ENCODE results near the gene UBE2D2.

UBE2D2 gene

DNA sequence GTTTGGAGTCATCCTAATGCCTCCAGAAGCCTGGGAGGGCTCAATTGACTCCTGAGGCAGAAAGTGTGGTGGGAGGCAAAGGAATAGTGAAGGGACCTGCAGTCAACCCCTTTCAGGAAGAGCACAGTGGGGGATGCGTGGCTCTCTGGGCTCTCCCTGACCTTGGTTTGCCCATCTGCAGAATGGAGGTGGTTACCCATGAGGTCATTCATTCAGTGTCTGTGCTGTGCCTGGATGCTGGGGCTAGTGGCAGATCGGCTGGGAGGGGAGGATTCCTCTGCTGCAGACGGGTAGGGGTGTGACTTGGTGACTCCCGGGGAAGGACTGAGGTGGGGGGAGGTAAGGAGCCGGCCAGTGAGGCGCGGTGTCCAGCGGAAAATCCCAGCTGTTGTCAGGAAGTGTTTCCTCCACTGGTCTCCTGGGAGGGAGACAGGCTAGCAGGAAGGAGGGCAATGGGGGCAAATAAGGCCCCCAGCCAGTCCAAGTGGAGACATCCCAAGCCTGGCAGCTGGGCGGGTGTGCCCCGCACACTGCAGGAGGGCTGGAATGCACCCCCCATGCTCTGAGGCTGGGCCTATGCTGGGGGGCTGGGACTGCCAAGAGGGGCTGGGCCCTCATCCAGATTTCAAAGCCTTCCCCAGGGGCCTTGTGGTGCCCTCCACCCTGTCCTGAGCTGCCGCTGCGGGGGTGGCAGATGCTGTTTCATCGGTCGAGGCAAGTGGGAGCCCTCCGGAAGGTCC, 98.0 kb downstream of the UBE2D2 start:
- Histone ChIP-seq H2AK5ac (ENCODE audit: low read depth, low read length) (peak overlapping the region; percentile 99), H3K14ac (ENCODE audit: low read length) (no peak overlapping the region), H4K8ac (ENCODE audit: low read depth, low read length) (no peak overlapping the region), H3K27me3 (ENCODE audit: control insufficient read depth in 3 of 3, insufficient read depth in 3 of 3, low read depth in 1 of 3, low read length in 3 of 3) (no peaks in the 10 kb centered on the region), H3K18ac (ENCODE audit: low read length) (peak overlapping the region; percentile 78), H2BK5ac (ENCODE audit: low read length) (no peak overlapping the region), H3K4me1 (ENCODE audit: control insufficient read depth in 2 of 2, insufficient read depth in 1 of 2, low read depth in 1 of 2, low read length in 2 of 2) (peaks cover 47 to 50% of the 10 kb centered on the region in 2 donors), H4K91ac (ENCODE audit: low read depth, low read length, poor library complexity) (peak overlapping the region; percentile 47), H2BK120ac (ENCODE audit: low read depth, low read length) (no peak overlapping the region), H3K79me1 (ENCODE audit: low read depth, low read length) (peaks cover 16% of the 10 kb centered on the region), H3K4me2 (ENCODE audit: insufficient read depth, low read length, poor library complexity, severe bottlenecking) (peak overlapping the region; percentile 29), H3K4ac (ENCODE audit: low read length) (no peak overlapping the region), H2AFZ (ENCODE audit: low read length) (no peak overlapping the region), H2BK12ac (ENCODE audit: low read length) (peak overlapping the region; percentile 59), H3K36me3 (replicated peaks in 1 of 2; ENCODE audit: control insufficient read depth in 2 of 2, insufficient read depth in 2 of 2, low read length in 2 of 2) (peaks cover 2 to 25% of the 10 kb centered on the region in 2 donors), H3K9me3 (replicated peaks in 1 of 2; ENCODE audit: control insufficient read depth in 2 of 2, insufficient read depth in 1 of 2, low read depth in 1 of 2, low read length in 2 of 2) (no peaks in the 10 kb centered on the region), H3K9ac (ENCODE audit: low read depth, low read length, poor library complexity) (peak overlapping the region; percentile 79), H3K23ac (ENCODE audit: low read depth, low read length, poor library complexity) (peak overlapping the region; percentile 12), H3K4me3 (ENCODE audit: low read length in 2 of 2) (no peak overlapping the region), H2BK15ac (ENCODE audit: low read length) (peak overlapping the region; percentile 100), H3K27ac (replicated peaks; ENCODE audit: low read length) (peak overlapping the region; percentile 60)
- no peak for DNase-seq (ENCODE audit: low spot score)
- no CpG with 5 or more reads among the region's 15 CpGs for WGBS, 2 donors (ENCODE audit: extremely low coverage in 2 of 2, insufficient read length in 2 of 2, insufficient replicate concordance in 1 of 2)

DNA sequence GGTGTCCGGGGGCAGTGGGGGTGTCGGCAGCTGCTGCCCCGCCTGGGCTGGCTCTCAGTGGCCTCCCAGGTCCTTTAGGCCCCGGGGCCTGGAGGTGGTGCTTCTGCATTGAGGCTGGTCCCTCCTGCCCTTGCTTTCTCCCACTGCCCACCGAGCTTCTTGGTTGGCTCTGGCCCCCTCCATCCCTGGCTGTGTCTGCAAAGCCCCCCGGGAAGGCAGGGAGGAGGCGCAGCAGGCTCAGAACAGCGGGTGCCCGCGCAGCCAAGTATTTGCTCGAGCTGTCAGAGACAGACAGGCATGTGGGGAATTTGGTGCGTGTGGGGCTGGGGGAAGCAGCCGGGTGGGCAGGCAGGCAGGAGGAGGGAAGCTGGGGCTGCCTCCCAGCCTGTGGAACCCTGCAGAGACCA, 98.6 kb downstream of the UBE2D2 start:
- Histone ChIP-seq H2BK120ac (ENCODE audit: low read depth, low read length) (peak overlapping the region; percentile 97), H3K9me3 (replicated peaks in 1 of 2; ENCODE audit: control insufficient read depth in 2 of 2, insufficient read depth in 1 of 2, low read depth in 1 of 2, low read length in 2 of 2) (no peaks in the 10 kb centered on the region), H3K4me2 (ENCODE audit: insufficient read depth, low read length, poor library complexity, severe bottlenecking) (peak overlapping the region; percentile 29), H3K27me3 (ENCODE audit: control insufficient read depth in 3 of 3, insufficient read depth in 3 of 3, low read depth in 1 of 3, low read length in 3 of 3) (no peaks in the 10 kb centered on the region), H3K18ac (ENCODE audit: low read length) (peak overlapping the region; percentile 78), H3K27ac (replicated peaks; ENCODE audit: low read length) (peak overlapping the region; percentile 60), H4K91ac (ENCODE audit: low read depth, low read length, poor library complexity) (peak overlapping the region; percentile 56), H3K14ac (ENCODE audit: low read length) (peak overlapping the region; percentile 44), H3K23ac (ENCODE audit: low read depth, low read length, poor library complexity) (no peak overlapping the region), H2BK5ac (ENCODE audit: low read length) (peak overlapping the region; percentile 79), H3K4me3 (ENCODE audit: low read length in 2 of 2) (no peak overlapping the region), H2BK12ac (ENCODE audit: low read length) (no peak overlapping the region), H3K9ac (ENCODE audit: low read depth, low read length, poor library complexity) (peak overlapping the region; percentile 79), H2AFZ (ENCODE audit: low read length) (no peak overlapping the region), H3K79me1 (ENCODE audit: low read depth, low read length) (peaks cover 12% of the 10 kb centered on the region), H3K36me3 (replicated peaks in 1 of 2; ENCODE audit: control insufficient read depth in 2 of 2, insufficient read depth in 2 of 2, low read length in 2 of 2) (peaks cover 2 to 26% of the 10 kb centered on the region in 2 donors), H4K8ac (ENCODE audit: low read depth, low read length) (no peak overlapping the region), H2BK15ac (ENCODE audit: low read length) (peak overlapping the region; percentile 100), H3K4me1 (ENCODE audit: control insufficient read depth in 2 of 2, insufficient read depth in 1 of 2, low read depth in 1 of 2, low read length in 2 of 2) (peaks cover 41 to 44% of the 10 kb centered on the region in 2 donors), H2AK5ac (ENCODE audit: low read depth, low read length) (peak overlapping the region; percentile 99), H3K4ac (ENCODE audit: low read length) (peak overlapping the region; percentile 53)
- no CpG with 5 or more reads among the region's 13 CpGs for WGBS, 2 donors (ENCODE audit: extremely low coverage in 2 of 2, insufficient read length in 2 of 2, insufficient replicate concordance in 1 of 2)
- no peak for DNase-seq (ENCODE audit: low spot score)

DNA sequence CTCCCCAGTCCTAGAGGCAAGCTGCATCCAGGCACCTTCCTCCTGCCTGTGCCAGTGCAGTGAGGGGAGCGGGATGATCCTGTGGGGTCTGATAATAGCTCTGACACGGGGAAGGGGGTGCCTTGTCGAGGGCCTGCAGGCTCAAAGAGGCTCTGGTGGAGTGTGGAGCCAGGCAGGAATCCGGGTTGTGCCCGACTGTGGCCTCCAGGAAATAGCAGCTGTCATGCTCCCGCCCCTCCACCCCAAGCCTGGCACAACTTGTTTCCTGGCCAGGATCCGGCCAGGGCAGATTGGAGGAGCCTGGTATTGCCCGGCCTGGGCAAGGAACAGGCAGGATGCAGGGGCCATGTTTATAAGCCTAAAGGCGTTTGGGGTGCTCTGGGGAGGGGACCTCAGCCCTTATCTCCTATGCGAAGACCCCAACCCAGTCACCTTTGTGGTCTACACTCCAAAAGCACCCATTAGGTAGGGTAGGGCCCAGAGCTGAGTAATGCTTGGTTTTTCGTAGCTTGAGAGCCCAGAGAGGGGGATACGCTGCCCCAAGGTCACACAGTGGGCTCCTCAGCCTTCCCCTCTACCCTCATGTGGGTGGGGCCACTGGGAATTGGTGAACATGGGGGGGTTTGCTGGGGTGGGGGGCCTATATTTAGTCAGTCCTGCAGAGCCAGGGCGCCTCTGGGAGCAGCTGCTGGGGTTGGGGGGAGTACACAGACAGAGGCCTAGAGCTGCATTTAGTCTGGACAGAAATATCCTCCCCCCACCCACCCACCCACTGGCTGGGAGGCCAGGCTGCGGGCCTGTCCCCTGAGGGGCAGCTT, 99.2 kb downstream of the UBE2D2 start:
- H2BK15ac ChIP-seq (ENCODE audit: low read length) = peak overlapping the region; percentile 100
- no peak overlapping the region for H2AFZ ChIP-seq (ENCODE audit: low read length)
- H3K79me1 ChIP-seq (ENCODE audit: low read depth, low read length) = peaks cover 15% of the 10 kb centered on the region
- peak overlapping the region; percentile 83 for H4K91ac ChIP-seq (ENCODE audit: low read depth, low read length, poor library complexity)
- H3K4ac ChIP-seq (ENCODE audit: low read length) = peak overlapping the region; percentile 53
- H3K27ac ChIP-seq (replicated peaks; ENCODE audit: low read length) = peak overlapping the region; percentile 60
- DNase-seq (ENCODE audit: low spot score) = no peak
- peak overlapping the region; percentile 97 for H2BK120ac ChIP-seq (ENCODE audit: low read depth, low read length)
- H3K36me3 ChIP-seq (replicated peaks in 1 of 2; ENCODE audit: control insufficient read depth in 2 of 2, insufficient read depth in 2 of 2, low read length in 2 of 2) = peaks cover 2 to 28% of the 10 kb centered on the region in 2 donors
- no peaks in the 10 kb centered on the region for H3K9me3 ChIP-seq (replicated peaks in 1 of 2; ENCODE audit: control insufficient read depth in 2 of 2, insufficient read depth in 1 of 2, low read depth in 1 of 2, low read length in 2 of 2)
- no peaks in the 10 kb centered on the region for H3K27me3 ChIP-seq (ENCODE audit: control insufficient read depth in 3 of 3, insufficient read depth in 3 of 3, low read depth in 1 of 3, low read length in 3 of 3)
- no CpG with 5 or more reads among the region's 14 CpGs for WGBS, 2 donors (ENCODE audit: extremely low coverage in 2 of 2, insufficient read length in 2 of 2, insufficient replicate concordance in 1 of 2)
- no peak overlapping the region for H3K4me2 ChIP-seq (ENCODE audit: insufficient read depth, low read length, poor library complexity, severe bottlenecking)
- peak overlapping the region; percentile 96 for H3K18ac ChIP-seq (ENCODE audit: low read length)
- no peak overlapping the region for H4K8ac ChIP-seq (ENCODE audit: low read depth, low read length)
- peak overlapping the region; percentile 46 for H3K23ac ChIP-seq (ENCODE audit: low read depth, low read length, poor library complexity)
- peak overlapping the region; percentile 85 for H2BK12ac ChIP-seq (ENCODE audit: low read length)
- H2AK5ac ChIP-seq (ENCODE audit: low read depth, low read length) = peak overlapping the region; percentile 99
- H3K14ac ChIP-seq (ENCODE audit: low read length) = peak overlapping the region; percentile 44
- no peak overlapping the region for H3K4me3 ChIP-seq (ENCODE audit: low read length in 2 of 2)
- H3K9ac ChIP-seq (ENCODE audit: low read depth, low read length, poor library complexity) = peak overlapping the region; percentile 67
- H2BK5ac ChIP-seq (ENCODE audit: low read length) = peak overlapping the region; percentile 79
- peaks cover 35 to 38% of the 10 kb centered on the region in 2 donors for H3K4me1 ChIP-seq (ENCODE audit: control insufficient read depth in 2 of 2, insufficient read depth in 1 of 2, low read depth in 1 of 2, low read length in 2 of 2)

Measured in neuronal stem cell (in vitro differentiated cells).